GM12878 (cell line): ENCODE results near the gene MAPT. TPM values are rescaled to one million over a fixed set of nuclear protein-coding genes. Genes with fewer than 3 reads are reported as not detected.

Experiments used
- ATAC-seq: fragments of 200-7000 bp; cut with Tn5 transposase; 3 replicates; pipeline ENCODE4 v1.9.1; 2020; ENCODE audit warnings: mild to moderate bottlenecking, moderate library complexity
- BruUV-seq: library from RNA; stranded (reverse); fragments of 400-500 nt; replicated peaks from 2 replicates; lab custom pipeline; 2021; lab: Mats Ljungman, UMichigan
- CTCF ChIA-PET: fragments of 300-600 bp; sonication (Branson Sonifier 250); formaldehyde crosslinking; extraction: SDS; loops from one replicate; lab custom pipeline; 2021; ENCODE audit warnings: inconsistent platforms; lab: Yijun Ruan, JAX
- POLR2A ChIA-PET: fragments of 350-600 bp; formaldehyde crosslinking; extraction: SDS; loops from one replicate; lab custom pipeline; 2021; ENCODE audit warnings: inconsistent platforms; lab: Charles Lee
- RAD21 ChIA-PET: fragments of 300-600 bp; sonication (Branson Sonifier 250); formaldehyde crosslinking; loops from one replicate; lab custom pipeline; 2023; ENCODE audit warnings: antibody characterized with exemption; ENCODE audit not compliant: unreplicated experiment; lab: Charles Lee
- SMC1A ChIA-PET: fragments of 300-600 bp; sonication (Branson Sonifier 250); formaldehyde crosslinking; loops from one replicate; lab custom pipeline; 2023; ENCODE audit not compliant: unreplicated experiment, uncharacterized antibody; lab: Charles Lee
- DNase-seq: peaks from one replicate; pipeline ENCODE4 v3.0.0-alpha.2; 2011; ENCODE audit warnings: low read depth, low spot score
- FAIRE-seq: peaks from 3 replicates; lab custom pipeline; 2011; peaks lifted over from hg19 to GRCh38; lab: Jason Lieb, UNC
- H2AFZ ChIP-seq: 2 replicates; pipeline ENCODE4 v1.6.0; 2011; ENCODE audit warnings: low read depth, low read length, control low read depth; ENCODE audit not compliant: control insufficient read depth
- H3K27ac ChIP-seq: 2 replicates; pipeline ENCODE4 v1.5.1; 2011; ENCODE audit warnings: control low read depth; ENCODE audit not compliant: control insufficient read depth, insufficient read depth
- H3K27me3 ChIP-seq, 2 experiments: replicated peaks in 1 of 2; 2 replicates each; pipeline versions ENCODE4 v1.6.0 to v1.6.1; 2011; ENCODE audit warnings: low read length in 1 of 2; ENCODE audit not compliant: control insufficient read depth in 2 of 2, insufficient read depth in 2 of 2
- H3K36me3 ChIP-seq, 2 experiments: 2 replicates each; pipeline ENCODE4 v1.5.1; 2011; ENCODE audit warnings: low read length in 1 of 2; ENCODE audit not compliant: control insufficient read depth in 2 of 2, insufficient read depth in 2 of 2
- H3K4me1 ChIP-seq: 2 replicates; pipeline ENCODE4 v1.6.1; 2011; ENCODE audit warnings: mild to moderate bottlenecking, low read length, moderate library complexity, mixed read lengths; ENCODE audit not compliant: control insufficient read depth, insufficient read depth
- H3K4me2 ChIP-seq: 2 replicates; pipeline ENCODE4 v1.6.0; 2011; ENCODE audit warnings: control low read depth; ENCODE audit not compliant: control insufficient read depth, insufficient read depth
- H3K4me3 ChIP-seq: fragments of 200-600 bp; sonication (generic); 2 replicates; pipeline ENCODE4 v1.5.1; 2016
- H3K79me2 ChIP-seq: 2 replicates; pipeline ENCODE4 v1.6.0; 2011; ENCODE audit warnings: low read length; ENCODE audit not compliant: control insufficient read depth, insufficient read depth
- H3K9ac ChIP-seq: 2 replicates; pipeline ENCODE4 v1.8.0; 2011; ENCODE audit warnings: low read length, control low read depth, mixed read lengths; ENCODE audit not compliant: control insufficient read depth, insufficient read depth
- H3K9me3 ChIP-seq: replicated peaks from 3 replicates; pipeline ENCODE4 v1.5.1; 2011; ENCODE audit warnings: mild to moderate bottlenecking, low read length; ENCODE audit not compliant: control insufficient read depth, insufficient read depth
- H4K20me1 ChIP-seq: 2 replicates; pipeline ENCODE4 v1.6.0; 2011; ENCODE audit not compliant: control insufficient read depth, insufficient read depth
- E4F1 ChIP-seq: fragments of 450-650 bp; IDR thresholded peaks from 2 replicates; pipeline ENCODE4 v1.6.1; 2018; ENCODE audit warnings: borderline replicate concordance, mild to moderate bottlenecking; ENCODE audit not compliant: partially characterized antibody
- ESRRA ChIP-seq: IDR thresholded peaks from 2 replicates; pipeline ENCODE4 v1.6.1; 2012; ENCODE audit warnings: mild to moderate bottlenecking, low read length, improper control_type of control experiment
- IKZF1 ChIP-seq: fragments of 450-650 bp; conservative IDR thresholded peaks from 2 replicates; pipeline ENCODE4 v1.6.1; 2017; ENCODE audit warnings: antibody characterized with exemption, mild to moderate bottlenecking
- KLF5 ChIP-seq: fragments of 450-650 bp; IDR thresholded peaks from 2 replicates; pipeline ENCODE4 v1.6.1; 2014; ENCODE audit warnings: mild to moderate bottlenecking; ENCODE audit not compliant: partially characterized antibody
- NR2C2 ChIP-seq: IDR thresholded peaks from 2 replicates; pipeline ENCODE4 v1.6.1; 2011; ENCODE audit warnings: borderline replicate concordance, low read depth; ENCODE audit not compliant: control insufficient read depth, insufficient read length
- RB1 ChIP-seq: fragments of 450-650 bp; formaldehyde crosslinking; IDR thresholded peaks from 2 replicates; pipeline ENCODE4 v1.6.1; 2017; ENCODE audit warnings: mild to moderate bottlenecking, borderline replicate concordance
- RFX5 ChIP-seq: IDR thresholded peaks from 2 replicates; pipeline ENCODE4 v1.6.1; 2011; ENCODE audit warnings: low read depth, low read length, improper control_type of control experiment
- SMAD1 ChIP-seq: fragments of 450-650 bp; IDR thresholded peaks from 2 replicates; pipeline ENCODE4 v1.6.1; 2018; ENCODE audit warnings: mild to moderate bottlenecking, low read depth; ENCODE audit not compliant: partially characterized antibody
- ZBTB11 ChIP-seq: fragments of 450-650 bp; formaldehyde crosslinking; IDR thresholded peaks from 2 replicates; pipeline ENCODE4 v1.5.0; 2022; ENCODE audit warnings: mild to moderate bottlenecking, missing genetic modification characterization
- WGBS: methylation state at CpG from one replicate; pipeline ENCODE4 v1.1.6; 2016; ENCODE audit warnings: low lambda C conversion rate; ENCODE audit not compliant: insufficient replicate concordance, insufficient coverage; ENCODE audit errors: missing lambda C conversion rate; 5-methylcytosine and 5-hydroxymethylcytosine counted together
- in situ Hi-C: fragments of 300-500 bp; cut with MboI; formaldehyde crosslinking; loops from 9 replicates; pipeline ENCODE4 v1.14.3; 2018; ENCODE audit warnings: mixed read lengths
- intact Hi-C: fragments of 100-400 bp; cut with micrococcal nuclease; formaldehyde crosslinking; loops from one replicate; pipeline ENCODE4 v1.14.2; 2022; ENCODE audit not compliant: unreplicated experiment
- polyA plus RNA-seq, 11 experiments: library from polyadenylated mRNA; depleted of rRNA in 4 of 11; unstranded in 6 of 11; stranded (reverse) in 5 of 11; fragments of >200 nt; fragmentation: Nextera tagmentation in 4 of 11; fragmentation: Illumina TruSeq in 1 of 11; extraction: Ambion mirVana in 4 of 11; extraction: Trizol in 1 of 11; gene quantifications; 1 replicate in 1 of 11; 2 replicates in 10 of 11; pipeline versions ENCODE4 v1.2.1 to v1.2.3, GENCODE V29; 2011 to 2016; ENCODE audit warnings: inconsistent platforms in 2 of 11, missing spikeins in 2 of 11, low read depth in 1 of 11
- total RNA-seq, 4 experiments: library from RNA; depleted of rRNA in 3 of 4; stranded (reverse); fragments of >200 nt in 3 of 4; fragmentation: Illumina TruSeq in 1 of 4; extraction: Trizol in 1 of 4; gene quantifications; 2 replicates each; pipeline versions ENCODE4 v1.2.1 to v1.2.3, GENCODE V29; 2013 to 2021
- TF ChIP-seq, protein P1 (sequence below): IDR thresholded peaks from 2 replicates; pipeline ENCODE4 v1.6.1; 2012; ENCODE audit warnings: improper control_type of control experiment, low read depth, low read length; ENCODE audit not compliant: insufficient replicate concordance
- TF ChIP-seq, protein P2 (sequence below): IDR thresholded peaks from 2 replicates; pipeline ENCODE4 v1.6.1; 2012; ENCODE audit warnings: low read depth, low read length, improper control_type of control experiment

The MAPT gene
- total and polyA plus RNA-seq, 10 of the 15 experiments (the other 5 are each of a cell fraction or from before 2014, with no cell fraction given), result under 0.01 to 0.05 (median 0.03) TPM; not detected in 7

GRCh38 chr17:45936610-45937009, 42.3 kb downstream of the MAPT start:
- ChIA-PET POLR2A (no interaction called here), CTCF (no interaction called here)
- FAIRE-seq, result no peak
- TF ChIP-seq KLF5, result no peak
- TF ChIP-seq ZBTB11 (CRISPR knock-in tag), result no peak
- TF ChIP-seq E4F1, result no peak
- no peak for TF ChIP-seq SMAD1
- TF ChIP-seq ESRRA, result no peak
- TF ChIP-seq RB1, result no peak
- TF ChIP-seq IKZF1, result no peak
- TF ChIP-seq, protein P1, sequence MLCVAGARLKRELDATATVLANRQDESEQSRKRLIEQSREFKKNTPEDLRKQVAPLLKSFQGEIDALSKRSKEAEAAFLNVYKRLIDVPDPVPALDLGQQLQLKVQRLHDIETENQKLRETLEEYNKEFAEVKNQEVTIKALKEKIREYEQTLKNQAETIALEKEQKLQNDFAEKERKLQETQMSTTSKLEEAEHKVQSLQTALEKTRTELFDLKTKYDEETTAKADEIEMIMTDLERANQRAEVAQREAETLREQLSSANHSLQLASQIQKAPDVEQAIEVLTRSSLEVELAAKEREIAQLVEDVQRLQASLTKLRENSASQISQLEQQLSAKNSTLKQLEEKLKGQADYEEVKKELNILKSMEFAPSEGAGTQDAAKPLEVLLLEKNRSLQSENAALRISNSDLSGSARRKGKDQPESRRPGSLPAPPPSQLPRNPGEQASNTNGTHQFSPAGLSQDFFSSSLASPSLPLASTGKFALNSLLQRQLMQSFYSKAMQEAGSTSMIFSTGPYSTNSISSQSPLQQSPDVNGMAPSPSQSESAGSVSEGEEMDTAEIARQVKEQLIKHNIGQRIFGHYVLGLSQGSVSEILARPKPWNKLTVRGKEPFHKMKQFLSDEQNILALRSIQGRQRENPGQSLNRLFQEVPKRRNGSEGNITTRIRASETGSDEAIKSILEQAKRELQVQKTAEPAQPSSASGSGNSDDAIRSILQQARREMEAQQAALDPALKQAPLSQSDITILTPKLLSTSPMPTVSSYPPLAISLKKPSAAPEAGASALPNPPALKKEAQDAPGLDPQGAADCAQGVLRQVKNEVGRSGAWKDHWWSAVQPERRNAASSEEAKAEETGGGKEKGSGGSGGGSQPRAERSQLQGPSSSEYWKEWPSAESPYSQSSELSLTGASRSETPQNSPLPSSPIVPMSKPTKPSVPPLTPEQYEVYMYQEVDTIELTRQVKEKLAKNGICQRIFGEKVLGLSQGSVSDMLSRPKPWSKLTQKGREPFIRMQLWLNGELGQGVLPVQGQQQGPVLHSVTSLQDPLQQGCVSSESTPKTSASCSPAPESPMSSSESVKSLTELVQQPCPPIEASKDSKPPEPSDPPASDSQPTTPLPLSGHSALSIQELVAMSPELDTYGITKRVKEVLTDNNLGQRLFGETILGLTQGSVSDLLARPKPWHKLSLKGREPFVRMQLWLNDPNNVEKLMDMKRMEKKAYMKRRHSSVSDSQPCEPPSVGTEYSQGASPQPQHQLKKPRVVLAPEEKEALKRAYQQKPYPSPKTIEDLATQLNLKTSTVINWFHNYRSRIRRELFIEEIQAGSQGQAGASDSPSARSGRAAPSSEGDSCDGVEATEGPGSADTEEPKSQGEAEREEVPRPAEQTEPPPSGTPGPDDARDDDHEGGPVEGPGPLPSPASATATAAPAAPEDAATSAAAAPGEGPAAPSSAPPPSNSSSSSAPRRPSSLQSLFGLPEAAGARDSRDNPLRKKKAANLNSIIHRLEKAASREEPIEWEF, result no peak
- TF ChIP-seq, protein P2, sequence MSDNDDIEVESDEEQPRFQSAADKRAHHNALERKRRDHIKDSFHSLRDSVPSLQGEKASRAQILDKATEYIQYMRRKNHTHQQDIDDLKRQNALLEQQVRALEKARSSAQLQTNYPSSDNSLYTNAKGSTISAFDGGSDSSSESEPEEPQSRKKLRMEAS, result no peak
- TF ChIP-seq NR2C2, result no peak
- TF ChIP-seq RFX5, result no peak

More at GRCh38 chr17:45936610-45937009, 42.3 kb downstream of the MAPT start:
- Histone ChIP-seq H3K27ac (no peak overlapping the region), H3K9me3 (no peaks in the 10 kb centered on the region), H3K27me3 (no peaks in the 10 kb centered on the region; a peak in 2 of 4 replicates), H2AFZ (no peak overlapping the region), H3K4me1 (no peaks in the 10 kb centered on the region), H3K4me3 (no peak overlapping the region), H4K20me1 (no peaks in the 10 kb centered on the region), H3K36me3 (no peaks in the 10 kb centered on the region), H3K4me2 (no peak overlapping the region), H3K79me2 (no peaks in the 10 kb centered on the region), H3K9ac (no peak overlapping the region)
- ATAC-seq, result no peak
- WGBS, result 8% methylated on average over 4 of the region's 4 CpGs
- DNase-seq, result no peak
- intact Hi-C loops, result no loop called here
- no TSS peak for BruUV-seq
- SMC1A ChIA-PET, result no interaction called here
- in situ Hi-C loops, result no loop called here
- RAD21 ChIA-PET, result no interaction called here
